OCI-LY7 (cell line): Measurements from ENCODE around the gene CYB561. TPM values are rescaled to one million over a fixed set of nuclear protein-coding genes. Genes with fewer than 3 reads are reported as not detected.
A peak's percentile ranks its signal among the peaks of the same experiment; 100 is the strongest.

Source experiments
- BruUV-seq: library from RNA; stranded (reverse); fragments of 400-500 nt; replicated peaks from 2 replicates; lab custom pipeline; 2021; lab: Mats Ljungman, UMichigan
- CTCF ChIA-PET: fragments of 300-600 bp; sonication (Branson Sonifier 250); formaldehyde crosslinking; loops from one replicate; lab custom pipeline; 2022; ENCODE audit warnings: antibody characterized with exemption; ENCODE audit not compliant: unreplicated experiment; lab: Charles Lee
- POLR2A ChIA-PET: fragments of 300-600 bp; sonication (Branson Sonifier 250); formaldehyde crosslinking; loops from one replicate; lab custom pipeline; 2022; ENCODE audit warnings: antibody characterized with exemption; lab: Charles Lee
- DNase-seq: peaks from one replicate; pipeline ENCODE4 v3.0.0-alpha.2; 2015; ENCODE audit warnings: low spot score
- H2AFZ ChIP-seq: fragments of 200-600 bp; sonication (generic), shearing (Covaris generic); 2 replicates; pipeline ENCODE4 v1.6.1; 2014; ENCODE audit warnings: mild to moderate bottlenecking, antibody characterized with exemption, low read length, moderate library complexity
- H3K27ac ChIP-seq: fragments of 200-600 bp; sonication (generic); 2 replicates; pipeline ENCODE4 v1.5.1; 2014; ENCODE audit warnings: mixed run types, low read depth, mild to moderate bottlenecking, moderate library complexity, low read length, inconsistent platforms; ENCODE audit not compliant: poor library complexity, severe bottlenecking
- H3K36me3 ChIP-seq: fragments of 200-600 bp; sonication (generic); 2 replicates; pipeline ENCODE4 v1.6.1; 2014; ENCODE audit warnings: mild to moderate bottlenecking, antibody characterized with exemption, low read length, moderate library complexity, mixed read lengths; ENCODE audit not compliant: insufficient read depth
- H3K4me1 ChIP-seq: fragments of 200-600 bp; sonication (generic); 2 replicates; pipeline ENCODE4 v1.5.1; 2014; ENCODE audit warnings: mild to moderate bottlenecking, low read length; ENCODE audit not compliant: insufficient read depth, poor library complexity, severe bottlenecking
- H3K4me2 ChIP-seq: fragments of 200-600 bp; sonication (generic); 2 replicates; pipeline ENCODE4 v1.6.1; 2014; ENCODE audit warnings: mild to moderate bottlenecking, low read length
- H3K4me3 ChIP-seq: fragments of 200-600 bp; sonication (generic); 2 replicates; pipeline ENCODE4 v1.5.1; 2014; ENCODE audit warnings: mild to moderate bottlenecking, low read depth, low read length; ENCODE audit not compliant: poor library complexity, severe bottlenecking
- H3K79me2 ChIP-seq: fragments of 200-600 bp; sonication (generic); 2 replicates; pipeline ENCODE4 v1.6.1; 2016; ENCODE audit warnings: low read depth, mild to moderate bottlenecking, low read length, moderate library complexity, mixed read lengths; ENCODE audit not compliant: insufficient read depth
- H3K9me2 ChIP-seq: fragments of 200-600 bp; sonication (generic); 2 replicates; pipeline ENCODE4 v1.6.1; 2016; ENCODE audit warnings: mild to moderate bottlenecking, low read length, mixed read lengths; ENCODE audit not compliant: insufficient read depth
- H3K9me3 ChIP-seq: fragments of 200-600 bp; sonication (generic); 2 replicates; pipeline ENCODE4 v1.6.1; 2014; ENCODE audit warnings: mild to moderate bottlenecking, mixed run types, low read length, mixed read lengths
- H4K20me1 ChIP-seq: fragments of 200-600 bp; sonication (generic); 2 replicates; pipeline ENCODE4 v1.6.1; 2014; ENCODE audit warnings: mild to moderate bottlenecking, antibody characterized with exemption, low read length, moderate library complexity, mixed read lengths; ENCODE audit not compliant: insufficient read depth
- EZH2phosphoT487 ChIP-seq: fragments of 200-600 bp; sonication (generic); IDR thresholded peaks from 2 replicates; pipeline ENCODE4 v1.6.1; 2018; ENCODE audit warnings: low read depth, borderline replicate concordance, mild to moderate bottlenecking, mixed run types, antibody characterized with exemption, low read length, moderate library complexity, mixed read lengths
- intact Hi-C: fragments of 100-400 bp; cut with micrococcal nuclease; formaldehyde crosslinking; loops from one replicate; pipeline ENCODE4 v1.10.0; 2022; ENCODE audit not compliant: unreplicated experiment
- total RNA-seq, 2 experiments: library from RNA; depleted of rRNA in 1 of 2; stranded (reverse); fragments of >200 nt in 1 of 2; shearing (Covaris generic) in 1 of 2; gene quantifications; 2 replicates each; pipeline ENCODE4 v1.2.3, GENCODE V29; 2014 to 2022
- TF ChIP-seq, protein P1 (sequence below): fragments of 200-600 bp; sonication (generic); conservative IDR thresholded peaks from 2 replicates; pipeline ENCODE4 v1.5.1; 2014; ENCODE audit warnings: mild to moderate bottlenecking, antibody characterized with exemption, low read length, moderate library complexity, mixed read lengths

The CYB561 gene
- total RNA-seq, 2 experiments from 2014 or later = not detected

DNA sequence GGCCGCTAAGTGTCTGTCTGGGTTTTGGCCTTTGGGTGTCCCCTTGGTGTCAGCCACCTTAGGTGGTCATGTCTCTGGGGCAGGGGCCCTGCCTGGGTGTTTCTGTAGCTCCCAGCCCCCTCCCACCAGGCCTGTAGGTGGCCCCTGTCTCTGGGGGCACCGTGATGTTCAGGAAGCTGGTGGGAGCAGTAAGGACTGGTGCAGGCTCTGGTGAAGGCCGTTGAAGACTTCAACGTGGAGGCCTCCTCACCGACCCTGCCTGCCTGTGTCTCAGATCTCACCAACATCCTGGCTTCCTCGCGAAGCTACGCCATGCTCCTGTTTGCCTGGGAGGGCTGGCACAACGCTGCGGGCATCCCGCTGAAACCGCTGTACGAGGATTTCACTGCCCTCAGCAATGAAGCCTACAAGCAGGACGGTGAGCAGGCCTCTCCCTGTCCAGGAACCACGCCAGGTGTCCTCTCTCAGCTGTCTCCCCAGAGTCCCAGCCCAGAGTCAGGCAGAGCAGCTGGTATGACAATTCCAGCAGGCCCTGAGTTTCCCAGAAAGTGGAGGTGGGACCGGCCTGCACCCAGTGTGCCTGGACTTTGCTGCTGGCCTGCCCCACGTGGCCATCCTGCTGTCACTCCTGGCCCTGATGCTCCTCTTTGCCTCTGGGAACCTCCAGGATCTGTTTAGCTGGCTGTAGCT lies 33.5 kb upstream of the CYB561 start:
- Histone ChIP-seq H4K20me1 (no peaks in the 10 kb centered on the region), H3K27ac (no peak overlapping the region), H3K9me3 (no peaks in the 10 kb centered on the region), H3K36me3 (no peaks in the 10 kb centered on the region), H2AFZ (no peak overlapping the region), H3K79me2 (no peaks in the 10 kb centered on the region), H3K4me2 (no peak overlapping the region), H3K4me1 (peaks cover 8% of the 10 kb centered on the region), H3K4me3 (no peak overlapping the region), H3K9me2 (no peaks in the 10 kb centered on the region)
- no peak for DNase-seq
- BruUV-seq = no TSS peak
- TF ChIP-seq, protein P1, sequence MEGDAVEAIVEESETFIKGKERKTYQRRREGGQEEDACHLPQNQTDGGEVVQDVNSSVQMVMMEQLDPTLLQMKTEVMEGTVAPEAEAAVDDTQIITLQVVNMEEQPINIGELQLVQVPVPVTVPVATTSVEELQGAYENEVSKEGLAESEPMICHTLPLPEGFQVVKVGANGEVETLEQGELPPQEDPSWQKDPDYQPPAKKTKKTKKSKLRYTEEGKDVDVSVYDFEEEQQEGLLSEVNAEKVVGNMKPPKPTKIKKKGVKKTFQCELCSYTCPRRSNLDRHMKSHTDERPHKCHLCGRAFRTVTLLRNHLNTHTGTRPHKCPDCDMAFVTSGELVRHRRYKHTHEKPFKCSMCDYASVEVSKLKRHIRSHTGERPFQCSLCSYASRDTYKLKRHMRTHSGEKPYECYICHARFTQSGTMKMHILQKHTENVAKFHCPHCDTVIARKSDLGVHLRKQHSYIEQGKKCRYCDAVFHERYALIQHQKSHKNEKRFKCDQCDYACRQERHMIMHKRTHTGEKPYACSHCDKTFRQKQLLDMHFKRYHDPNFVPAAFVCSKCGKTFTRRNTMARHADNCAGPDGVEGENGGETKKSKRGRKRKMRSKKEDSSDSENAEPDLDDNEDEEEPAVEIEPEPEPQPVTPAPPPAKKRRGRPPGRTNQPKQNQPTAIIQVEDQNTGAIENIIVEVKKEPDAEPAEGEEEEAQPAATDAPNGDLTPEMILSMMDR = no peak
- no peak for TF ChIP-seq EZH2phosphoT487
- intact Hi-C loops = loop anchor here (1.0 to 5.0 kb wide), 4 partner anchors 37 to 133 kb away; partner anchors contain the start of gene DCAF7
- ChIA-PET CTCF (interaction anchor here (1.0 to 2.3 kb wide), 2 partner anchors 54 to 63 kb away, joined by 3 to 15 read pairs; no protein-coding TSS in a partner anchor), POLR2A (no interaction called here)

DNA sequence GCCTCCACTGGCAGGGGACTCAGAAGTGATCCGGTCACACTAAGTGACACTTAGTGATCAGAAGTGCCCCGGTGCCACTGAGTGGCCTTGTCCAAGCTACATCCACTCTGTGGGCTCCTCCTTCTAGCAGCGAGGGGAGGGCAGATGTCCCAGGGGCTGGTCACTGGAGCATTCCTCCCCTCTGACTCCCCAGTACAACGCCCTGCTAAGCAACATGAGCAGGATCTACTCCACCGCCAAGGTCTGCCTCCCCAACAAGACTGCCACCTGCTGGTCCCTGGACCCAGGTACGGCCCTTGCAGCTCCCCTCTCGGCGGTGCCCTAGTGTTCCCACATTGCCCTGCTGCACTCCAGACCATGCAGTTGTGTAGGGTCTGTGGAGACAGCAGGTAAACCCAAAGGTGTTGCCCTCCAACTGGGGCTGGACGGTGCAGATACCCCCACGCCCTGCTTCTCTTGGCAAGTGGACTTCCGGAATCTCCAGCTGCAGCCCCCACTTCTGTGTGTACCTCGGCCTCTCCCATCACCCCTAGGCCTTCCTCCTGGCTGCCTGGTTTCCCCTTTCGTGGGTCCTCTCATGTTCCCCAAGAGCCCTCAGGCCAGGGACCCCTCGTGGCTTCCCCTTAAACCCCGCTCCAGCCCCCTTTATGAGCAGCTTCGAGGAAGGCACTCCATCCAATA lies 32.8 kb upstream of the CYB561 start:
- no peaks in the 10 kb centered on the region for H3K36me3 ChIP-seq
- no peak overlapping the region for H3K27ac ChIP-seq
- CTCF ChIA-PET = interaction anchor here (1.0 to 2.3 kb wide), 3 partner anchors 51 to 62 kb away, joined by 3 to 15 read pairs (median 3); no protein-coding TSS in a partner anchor
- H3K4me2 ChIP-seq = no peak overlapping the region
- no TSS peak for BruUV-seq
- H4K20me1 ChIP-seq = no peaks in the 10 kb centered on the region
- H3K79me2 ChIP-seq = no peaks in the 10 kb centered on the region
- no peak for TF ChIP-seq EZH2phosphoT487
- TF ChIP-seq, protein P1 = peak; percentile 86
- no peaks in the 10 kb centered on the region for H3K9me3 ChIP-seq
- POLR2A ChIA-PET = interaction anchor here (0.6 to 1.2 kb wide), 2 partner anchors 10 to 184 kb away, joined by 3 to 4 read pairs; no protein-coding TSS in a partner anchor
- H3K4me3 ChIP-seq = no peak overlapping the region
- intact Hi-C loops = loop anchor here (1.0 to 5.0 kb wide), 4 partner anchors 36 to 133 kb away; partner anchors contain the start of gene DCAF7
- H2AFZ ChIP-seq = no peak overlapping the region
- peak; percentile 80 for DNase-seq
- no peaks in the 10 kb centered on the region for H3K9me2 ChIP-seq
- peaks cover 8% of the 10 kb centered on the region for H3K4me1 ChIP-seq
